Keratinocyte (primary cell): Measurements from ENCODE around the gene IPPK. TPM values are rescaled to one million over a fixed set of nuclear protein-coding genes. Genes with fewer than 3 reads are reported as not detected.

Experiments
- DNase-seq: peaks from one replicate; pipeline ENCODE4 v3.0.0-alpha.2; 2011; ENCODE audit warnings: low read depth, missing footprints, low spot score
- FAIRE-seq: peaks from 2 replicates; lab custom pipeline; 2011; peaks lifted over from hg19 to GRCh38; lab: Jason Lieb, UNC
- H2AFZ ChIP-seq: 2 replicates; pipeline ENCODE4 v1.6.0; 2012; ENCODE audit warnings: low read length, control low read depth, inconsistent platforms; ENCODE audit not compliant: control insufficient read depth
- H3K27ac ChIP-seq: 2 replicates; pipeline ENCODE4 v1.5.1; 2011; ENCODE audit warnings: low read length; ENCODE audit not compliant: control insufficient read depth, insufficient read depth
- H3K27me3 ChIP-seq: 3 replicates; pipeline ENCODE4 v1.6.0; 2011; ENCODE audit warnings: low read length; ENCODE audit not compliant: control insufficient read depth, insufficient read depth; ENCODE audit errors: extremely low read depth
- H3K36me3 ChIP-seq, 2 experiments: 2 replicates in 1 of 2; 3 replicates in 1 of 2; pipeline ENCODE4 v1.5.1; 2011; ENCODE audit warnings: low read length in 2 of 2, mild to moderate bottlenecking in 1 of 2; ENCODE audit not compliant: control insufficient read depth in 2 of 2, insufficient read depth in 2 of 2; ENCODE audit errors: extremely low read depth in 1 of 2
- H3K4me1 ChIP-seq: 3 replicates; pipeline ENCODE4 v1.5.1; 2011; ENCODE audit warnings: low read length; ENCODE audit not compliant: control insufficient read depth, insufficient read depth; ENCODE audit errors: extremely low read depth
- H3K4me2 ChIP-seq: 3 replicates; pipeline ENCODE4 v1.6.0; 2011; ENCODE audit warnings: low read depth, low read length; ENCODE audit not compliant: control insufficient read depth, insufficient read depth; ENCODE audit errors: extremely low read depth
- H3K4me3 ChIP-seq, 3 experiments: fragments of 200-600 bp in 1 of 3; sonication (generic) in 1 of 3; 2 replicates in 2 of 3; 3 replicates in 1 of 3; pipeline ENCODE4 v1.5.1; 2011 to 2016; ENCODE audit warnings: low read length in 3 of 3, mild to moderate bottlenecking in 3 of 3, control low read depth in 2 of 3, inconsistent platforms in 1 of 3, low read depth in 1 of 3, mixed read lengths in 1 of 3, mixed run types in 1 of 3, moderate library complexity in 1 of 3; ENCODE audit not compliant: control insufficient read depth in 2 of 3, insufficient read depth in 2 of 3; ENCODE audit errors: extremely low read depth in 1 of 3
- H3K79me2 ChIP-seq: 2 replicates; pipeline ENCODE4 v1.6.0; 2012; ENCODE audit warnings: low read length; ENCODE audit not compliant: control insufficient read depth, insufficient read depth
- H3K9ac ChIP-seq: 3 replicates; pipeline ENCODE4 v1.6.0; 2011; ENCODE audit warnings: low read length; ENCODE audit not compliant: control insufficient read depth, insufficient read depth; ENCODE audit errors: extremely low read depth
- H3K9me1 ChIP-seq: 3 replicates; pipeline ENCODE4 v1.6.0; 2011; ENCODE audit warnings: low read length; ENCODE audit not compliant: control insufficient read depth, insufficient read depth; ENCODE audit errors: extremely low read depth
- H3K9me3 ChIP-seq: 2 replicates; pipeline ENCODE4 v1.5.1; 2012; ENCODE audit warnings: low read depth, low read length; ENCODE audit not compliant: control insufficient read depth
- H4K20me1 ChIP-seq: 3 replicates; pipeline ENCODE4 v1.6.0; 2011; ENCODE audit warnings: low read length; ENCODE audit not compliant: control insufficient read depth, insufficient read depth; ENCODE audit errors: extremely low read depth
- CTCF ChIP-seq, 3 experiments: IDR thresholded peaks in 1 of 3; conservative IDR thresholded peaks in 1 of 3; optimal IDR thresholded peaks in 1 of 3; 2 replicates in 2 of 3; 3 replicates in 1 of 3; pipeline versions ENCODE3 to v1.5.1; 2011; ENCODE audit warnings: low read length in 3 of 3, mild to moderate bottlenecking in 3 of 3, moderate library complexity in 2 of 3, control low read depth in 1 of 3, inconsistent platforms in 1 of 3; ENCODE audit not compliant: insufficient read depth in 2 of 3; ENCODE audit errors: extremely low read depth in 1 of 3
- EZH2 ChIP-seq: IDR thresholded peaks from one replicate; pipeline ENCODE4 v1.6.1; 2012; ENCODE audit warnings: inconsistent platforms, mild to moderate bottlenecking, low read length, moderate library complexity
- dilution Hi-C: fragments of 300-500 bp; cut with MboI; formaldehyde crosslinking; loops from one replicate; pipeline ENCODE4 v1.7.0; 2020; ENCODE audit warnings: low sequenced_read_pairs; ENCODE audit not compliant: extremely low pct_ligation_motif_present
- polyA plus RNA-seq, 5 experiments: library from polyadenylated mRNA; depleted of rRNA in 3 of 5; stranded (reverse) in 3 of 5; stranded (forward) in 1 of 5; unstranded in 1 of 5; fragments of >200 nt; gene quantifications; 1 replicate in 1 of 5; 2 replicates in 3 of 5; 3 replicates in 1 of 5; pipeline versions ENCODE4 v1.2.1 to v1.2.3, GENCODE V29; 2011 to 2012; ENCODE audit warnings: missing spikeins in 2 of 5, low read depth in 1 of 5, low replicate concordance in 1 of 5

IPPK gene
- polyA plus RNA-seq, 1 donor (not counting 4 experiments of a cell fraction or from before 2014, with no cell fraction given): 32.4 TPM

- Histone ChIP-seq H3K27me3 (no peaks in the 10 kb centered on the region), H3K79me2 (no peaks in the 10 kb centered on the region), H3K4me1 (no peaks in the 10 kb centered on the region), H3K9me3 (no peaks in the 10 kb centered on the region), H3K36me3 (peaks cover 26 to 36% of the 10 kb centered on the region in 2 experiments), H3K4me2 (no peak overlapping the region), H3K9me1 (no peaks in the 10 kb centered on the region), H3K27ac (no peak overlapping the region), H3K4me3 (no peak overlapping the region), H2AFZ (no peak overlapping the region), H3K9ac (no peak overlapping the region), H4K20me1 (no peaks in the 10 kb centered on the region)
- TF ChIP-seq EZH2: no peak
- no peak for TF ChIP-seq CTCF (optimal IDR thresholded peaks at IDR 0.05 in 1 of 3, IDR thresholded peaks at IDR 0.05 in 1 of 3, conservative IDR thresholded peaks at IDR 0.05 in 1 of 3; ENCODE audit: extremely low read depth in 1 of 3, insufficient read depth in 2 of 3, low read length in 3 of 3)
- FAIRE-seq (no peak), DNase-seq (no peak)
- dilution Hi-C loops: no loop called here
Measured at GRCh38 chr9:92631452-92632343, 38.2 kb downstream of the IPPK start.

GRCh38 chr9:92627651-92628050 is 42.3 kb downstream of the IPPK start:
- dilution Hi-C loops: no loop called here
- no peak overlapping the region for H3K4me2 ChIP-seq
- H4K20me1 ChIP-seq: no peaks in the 10 kb centered on the region
- no peak overlapping the region for H3K9ac ChIP-seq
- no peaks in the 10 kb centered on the region for H3K4me1 ChIP-seq
- TF ChIP-seq EZH2: no peak
- no peak overlapping the region for H3K27ac ChIP-seq
- H3K27me3 ChIP-seq: no peaks in the 10 kb centered on the region
- no peak overlapping the region for H3K4me3 ChIP-seq
- FAIRE-seq: no peak
- no peaks in the 10 kb centered on the region for H3K79me2 ChIP-seq
- H3K36me3 ChIP-seq: peaks cover 16% of the 10 kb centered on the region in 2 experiments
- DNase-seq: no peak
- H3K9me1 ChIP-seq: no peaks in the 10 kb centered on the region
- no peaks in the 10 kb centered on the region for H3K9me3 ChIP-seq
- no peak overlapping the region for H2AFZ ChIP-seq
